ENCODE measurements around the gene HSPE1. TPM values are rescaled to one million over a fixed set of nuclear protein-coding genes. Genes with fewer than 3 reads are reported as not detected.

The HSPE1 gene
- total RNA-seq, 1 donor: 23.5 TPM

DNA sequence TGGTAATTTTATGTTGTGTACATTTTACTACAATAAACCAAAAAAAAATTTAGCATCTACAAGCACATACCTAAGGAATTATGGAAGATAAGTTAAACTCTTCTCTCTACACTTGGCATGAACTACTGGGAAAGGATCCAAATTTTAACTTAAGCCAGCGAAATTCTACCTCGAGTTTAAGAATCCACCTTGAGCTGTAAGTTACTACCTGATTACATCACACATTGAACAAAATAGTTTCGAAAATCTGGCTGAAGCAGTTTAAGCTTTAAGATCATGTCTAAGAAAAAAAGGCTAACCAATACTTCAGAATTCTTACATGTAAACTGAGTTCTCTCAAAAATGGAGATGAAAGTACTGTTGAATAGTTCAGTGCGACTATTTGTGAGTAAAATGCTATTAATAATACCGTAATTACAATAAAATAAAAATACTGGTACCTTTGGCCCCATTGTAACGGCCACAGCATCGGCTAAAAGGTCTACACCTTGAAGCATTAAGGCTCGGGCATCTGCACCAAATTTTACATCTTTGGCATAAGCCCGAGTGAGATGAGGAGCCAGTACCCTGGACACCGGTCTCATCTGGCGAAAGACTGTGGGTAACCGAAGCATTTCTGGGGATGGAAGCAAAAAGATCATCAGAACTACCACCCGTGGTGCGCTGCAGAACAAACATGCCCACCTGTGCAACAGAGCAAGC, 1.8 kb upstream of the HSPE1 start:
- peak overlapping the region; percentile 67 for H3K27ac ChIP-seq (ENCODE audit: low read depth, low read length)
- H2AFZ ChIP-seq (ENCODE audit: low read length): peak overlapping the region; percentile 60
- H3K36me3 ChIP-seq (ENCODE audit: insufficient read depth, low read length): peaks cover 56% of the 10 kb centered on the region
- peak overlapping the region; percentile 86 for H3K4me2 ChIP-seq (ENCODE audit: insufficient read depth, low read length)
- H3K9me3 ChIP-seq (ENCODE audit: low read depth, low read length): no peaks in the 10 kb centered on the region
- H3K4me3 ChIP-seq (ENCODE audit: insufficient read depth, low read length): peak overlapping the region; percentile 74
- no peak for DNase-seq (ENCODE audit: insufficient read length, low spot score, missing footprints)
- H3K4me1 ChIP-seq (ENCODE audit: insufficient read depth, low read length): peaks cover 23% of the 10 kb centered on the region
- H3K27me3 ChIP-seq (ENCODE audit: insufficient read depth, low read length): no peaks in the 10 kb centered on the region
- TF ChIP-seq, protein P1, sequence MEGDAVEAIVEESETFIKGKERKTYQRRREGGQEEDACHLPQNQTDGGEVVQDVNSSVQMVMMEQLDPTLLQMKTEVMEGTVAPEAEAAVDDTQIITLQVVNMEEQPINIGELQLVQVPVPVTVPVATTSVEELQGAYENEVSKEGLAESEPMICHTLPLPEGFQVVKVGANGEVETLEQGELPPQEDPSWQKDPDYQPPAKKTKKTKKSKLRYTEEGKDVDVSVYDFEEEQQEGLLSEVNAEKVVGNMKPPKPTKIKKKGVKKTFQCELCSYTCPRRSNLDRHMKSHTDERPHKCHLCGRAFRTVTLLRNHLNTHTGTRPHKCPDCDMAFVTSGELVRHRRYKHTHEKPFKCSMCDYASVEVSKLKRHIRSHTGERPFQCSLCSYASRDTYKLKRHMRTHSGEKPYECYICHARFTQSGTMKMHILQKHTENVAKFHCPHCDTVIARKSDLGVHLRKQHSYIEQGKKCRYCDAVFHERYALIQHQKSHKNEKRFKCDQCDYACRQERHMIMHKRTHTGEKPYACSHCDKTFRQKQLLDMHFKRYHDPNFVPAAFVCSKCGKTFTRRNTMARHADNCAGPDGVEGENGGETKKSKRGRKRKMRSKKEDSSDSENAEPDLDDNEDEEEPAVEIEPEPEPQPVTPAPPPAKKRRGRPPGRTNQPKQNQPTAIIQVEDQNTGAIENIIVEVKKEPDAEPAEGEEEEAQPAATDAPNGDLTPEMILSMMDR (IDR thresholded peaks at IDR 0.05; ENCODE audit: extremely low read depth, low read depth, low read length): no peak
- peaks cover 21% of the 10 kb centered on the region for H4K20me1 ChIP-seq (ENCODE audit: insufficient read depth, low read length)
- peaks cover 75% of the 10 kb centered on the region for H3K79me2 ChIP-seq (ENCODE audit: insufficient read depth, low read length)

DNA sequence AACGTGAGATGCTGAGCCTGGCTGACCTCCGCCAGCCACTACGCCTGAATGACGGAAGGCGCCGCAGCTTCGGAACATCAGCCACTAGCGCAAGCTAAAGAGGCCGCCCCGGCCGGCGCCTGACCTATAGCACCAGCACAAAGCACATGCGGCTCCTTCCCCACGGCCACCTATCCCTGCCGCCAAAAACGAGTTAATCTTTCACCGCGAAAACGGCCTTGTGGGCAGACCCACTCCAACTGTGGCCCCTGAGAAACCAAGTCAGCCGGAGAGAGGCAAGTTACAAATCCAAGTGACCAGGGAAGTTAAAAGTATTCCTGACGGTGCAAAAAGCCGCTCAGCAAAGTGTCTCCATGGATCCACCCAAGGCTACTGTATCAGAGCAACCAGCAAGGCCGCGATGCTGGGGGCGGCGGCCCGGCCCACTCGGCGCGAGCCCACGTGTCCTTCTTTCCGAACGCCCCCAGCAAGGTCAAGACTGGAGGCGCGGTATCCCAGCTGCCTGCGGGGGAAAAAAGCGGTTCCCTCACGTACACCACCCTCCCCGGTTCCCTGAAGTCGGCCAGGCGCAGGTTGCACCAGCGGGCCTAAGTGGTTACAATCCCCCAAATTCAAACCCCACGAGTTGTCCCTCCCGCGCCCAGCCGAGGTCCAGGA, 1.1 kb upstream of the HSPE1 start:
- DNase-seq (ENCODE audit: insufficient read length, low spot score, missing footprints): peak; percentile 89
- Histone ChIP-seq H3K27me3 (ENCODE audit: insufficient read depth, low read length) (no peaks in the 10 kb centered on the region), H4K20me1 (ENCODE audit: insufficient read depth, low read length) (peaks cover 21% of the 10 kb centered on the region), H3K79me2 (ENCODE audit: insufficient read depth, low read length) (peaks cover 80% of the 10 kb centered on the region), H3K4me1 (ENCODE audit: insufficient read depth, low read length) (peaks cover 23% of the 10 kb centered on the region), H3K4me3 (ENCODE audit: insufficient read depth, low read length) (peak overlapping the region; percentile 74), H3K36me3 (ENCODE audit: insufficient read depth, low read length) (peaks cover 56% of the 10 kb centered on the region), H3K4me2 (ENCODE audit: insufficient read depth, low read length) (peak overlapping the region; percentile 86), H2AFZ (ENCODE audit: low read length) (peak overlapping the region; percentile 60), H3K27ac (ENCODE audit: low read depth, low read length) (peak overlapping the region; percentile 67), H3K9me3 (ENCODE audit: low read depth, low read length) (no peaks in the 10 kb centered on the region)
- TF ChIP-seq, protein P1 (IDR thresholded peaks at IDR 0.05; ENCODE audit: extremely low read depth, low read depth, low read length): no peak

DNA sequence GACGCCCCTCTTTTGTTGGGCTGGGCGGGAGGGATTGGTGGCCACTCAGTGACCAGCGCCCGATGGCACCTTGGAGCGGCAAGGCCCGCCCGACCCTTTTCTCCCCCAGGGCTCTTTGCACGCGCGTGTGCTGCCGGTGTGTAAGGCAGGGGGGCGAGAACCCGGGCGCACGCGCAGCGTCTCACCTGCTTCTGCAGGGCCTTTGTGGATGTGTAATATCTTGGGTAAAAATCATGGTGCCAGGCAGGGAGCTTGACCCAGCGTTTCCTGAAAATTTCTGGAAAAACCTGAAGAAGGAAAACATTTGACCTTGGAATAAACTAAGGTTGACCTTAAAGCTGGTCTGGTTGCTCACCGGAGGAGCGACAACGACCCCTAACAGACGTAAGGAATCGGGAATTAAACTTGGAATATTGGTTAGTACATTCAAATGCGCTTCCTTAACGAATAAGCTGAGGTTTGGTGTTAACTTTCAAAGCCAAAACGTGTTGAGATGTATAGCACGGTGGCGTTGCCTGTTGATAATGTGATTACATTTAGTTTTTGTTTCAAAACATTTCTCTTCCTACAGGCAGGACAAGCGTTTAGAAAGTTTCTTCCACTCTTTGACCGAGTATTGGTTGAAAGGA, 438 bp downstream of the HSPE1 start:
- peaks cover 49% of the 10 kb centered on the region for H3K36me3 ChIP-seq (ENCODE audit: insufficient read depth, low read length)

More for the DNA sequence above, 438 bp downstream of the HSPE1 start:
- H4K20me1 ChIP-seq (ENCODE audit: insufficient read depth, low read length): peaks cover 21% of the 10 kb centered on the region
- peak; percentile 58 for DNase-seq (ENCODE audit: insufficient read length, low spot score, missing footprints)
- H3K4me2 ChIP-seq (ENCODE audit: insufficient read depth, low read length): peak overlapping the region; percentile 86
- no peaks in the 10 kb centered on the region for H3K27me3 ChIP-seq (ENCODE audit: insufficient read depth, low read length)
- H3K79me2 ChIP-seq (ENCODE audit: insufficient read depth, low read length): peaks cover 78% of the 10 kb centered on the region
- H3K9me3 ChIP-seq (ENCODE audit: low read depth, low read length): no peaks in the 10 kb centered on the region
- H3K4me3 ChIP-seq (ENCODE audit: insufficient read depth, low read length): peak overlapping the region; percentile 74
- TF ChIP-seq, protein P1 (IDR thresholded peaks at IDR 0.05; ENCODE audit: extremely low read depth, low read depth, low read length): no peak
- peak overlapping the region; percentile 9 for H2AFZ ChIP-seq (ENCODE audit: low read length)
- peak overlapping the region; percentile 67 for H3K27ac ChIP-seq (ENCODE audit: low read depth, low read length)
- H3K4me1 ChIP-seq (ENCODE audit: insufficient read depth, low read length): peaks cover 23% of the 10 kb centered on the region
